SIG-M5 treated with dmso at 0.1 percent for 504 hours (cell line): ENCODE measurements around the gene AATK.
A peak's percentile ranks its signal among the peaks of the same experiment; 100 is the strongest.

Source experiments
- DNase-seq: peaks from one replicate; lab custom pipeline; 2025; ENCODE audit not compliant: unreplicated experiment; lab: John Stamatoyannopoulos, UW

AATK gene, protein sequence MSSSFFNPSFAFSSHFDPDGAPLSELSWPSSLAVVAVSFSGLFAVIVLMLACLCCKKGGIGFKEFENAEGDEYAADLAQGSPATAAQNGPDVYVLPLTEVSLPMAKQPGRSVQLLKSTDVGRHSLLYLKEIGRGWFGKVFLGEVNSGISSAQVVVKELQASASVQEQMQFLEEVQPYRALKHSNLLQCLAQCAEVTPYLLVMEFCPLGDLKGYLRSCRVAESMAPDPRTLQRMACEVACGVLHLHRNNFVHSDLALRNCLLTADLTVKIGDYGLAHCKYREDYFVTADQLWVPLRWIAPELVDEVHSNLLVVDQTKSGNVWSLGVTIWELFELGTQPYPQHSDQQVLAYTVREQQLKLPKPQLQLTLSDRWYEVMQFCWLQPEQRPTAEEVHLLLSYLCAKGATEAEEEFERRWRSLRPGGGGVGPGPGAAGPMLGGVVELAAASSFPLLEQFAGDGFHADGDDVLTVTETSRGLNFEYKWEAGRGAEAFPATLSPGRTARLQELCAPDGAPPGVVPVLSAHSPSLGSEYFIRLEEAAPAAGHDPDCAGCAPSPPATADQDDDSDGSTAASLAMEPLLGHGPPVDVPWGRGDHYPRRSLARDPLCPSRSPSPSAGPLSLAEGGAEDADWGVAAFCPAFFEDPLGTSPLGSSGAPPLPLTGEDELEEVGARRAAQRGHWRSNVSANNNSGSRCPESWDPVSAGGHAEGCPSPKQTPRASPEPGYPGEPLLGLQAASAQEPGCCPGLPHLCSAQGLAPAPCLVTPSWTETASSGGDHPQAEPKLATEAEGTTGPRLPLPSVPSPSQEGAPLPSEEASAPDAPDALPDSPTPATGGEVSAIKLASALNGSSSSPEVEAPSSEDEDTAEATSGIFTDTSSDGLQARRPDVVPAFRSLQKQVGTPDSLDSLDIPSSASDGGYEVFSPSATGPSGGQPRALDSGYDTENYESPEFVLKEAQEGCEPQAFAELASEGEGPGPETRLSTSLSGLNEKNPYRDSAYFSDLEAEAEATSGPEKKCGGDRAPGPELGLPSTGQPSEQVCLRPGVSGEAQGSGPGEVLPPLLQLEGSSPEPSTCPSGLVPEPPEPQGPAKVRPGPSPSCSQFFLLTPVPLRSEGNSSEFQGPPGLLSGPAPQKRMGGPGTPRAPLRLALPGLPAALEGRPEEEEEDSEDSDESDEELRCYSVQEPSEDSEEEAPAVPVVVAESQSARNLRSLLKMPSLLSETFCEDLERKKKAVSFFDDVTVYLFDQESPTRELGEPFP (N-terminal part only)

DNA sequence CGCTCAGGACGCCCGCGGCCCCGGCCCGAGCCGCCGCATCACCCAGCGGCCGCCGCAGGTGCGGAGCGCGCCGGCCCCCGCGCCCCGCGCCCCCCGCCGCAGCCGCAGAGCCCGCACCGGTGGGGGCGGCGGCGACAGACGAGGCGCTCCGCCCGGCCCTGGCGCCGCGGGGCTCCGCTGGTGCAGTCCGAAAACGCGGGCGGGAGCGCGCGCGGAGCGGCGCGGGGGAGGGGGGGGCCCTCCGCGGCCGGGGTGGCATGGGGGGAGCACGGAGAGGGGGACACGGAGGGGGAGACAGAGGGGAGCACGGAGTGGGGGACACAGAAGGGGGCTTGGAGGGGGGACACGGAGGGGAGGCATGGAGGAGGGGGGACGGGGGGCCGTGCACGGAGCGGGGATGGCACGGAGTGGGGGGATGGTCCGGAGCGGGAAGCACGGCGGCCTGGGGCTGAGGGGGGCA lies at the start of gene AATK:
Gene AATK (minus strand): TSS at position 189 of the 460 bp plus-strand sequence. CDS start 229 bp downstream, outside the sequence.
- DNase-seq, result no peak

DNA sequence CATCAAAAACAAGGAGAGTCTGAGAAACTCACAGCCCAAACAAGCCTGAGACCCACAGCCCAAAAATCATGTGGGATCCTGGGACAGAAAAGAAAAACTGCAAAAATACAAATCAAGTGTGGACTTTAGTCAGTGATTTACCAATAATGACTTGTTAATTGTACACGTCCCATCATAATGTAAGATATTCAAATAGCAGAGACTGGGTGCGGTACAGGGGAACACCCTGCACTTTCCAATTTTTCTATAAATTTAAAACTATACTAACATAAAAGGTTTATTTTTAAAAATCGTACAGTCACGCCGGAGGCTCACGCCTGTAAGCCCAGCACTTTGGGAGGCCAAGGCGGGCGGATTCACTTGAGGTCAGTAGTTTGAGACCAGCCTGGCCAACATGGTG lies 48.0 kb upstream of the AATK start:
- DNase-seq, result no peak

DNA sequence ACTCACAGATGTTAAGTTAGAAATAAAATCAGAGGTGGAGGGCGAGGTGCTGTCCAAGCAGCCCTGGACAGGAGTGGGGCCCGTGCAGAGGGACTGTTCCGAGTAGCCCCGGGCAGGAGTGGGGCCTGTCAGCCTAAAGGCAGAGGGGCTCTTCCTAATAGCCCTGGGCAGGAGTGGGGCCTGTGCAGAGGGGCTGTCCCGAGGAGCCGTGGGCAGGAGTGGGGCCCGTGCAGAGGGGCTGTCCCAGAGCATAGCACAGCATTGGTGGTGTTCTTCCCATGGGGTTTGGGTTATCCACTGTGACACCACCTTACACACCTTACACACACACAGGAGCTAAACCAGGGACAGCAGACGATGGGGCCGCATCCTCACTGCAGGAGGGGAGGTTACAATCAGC lies 46.3 kb upstream of the AATK start:
- DNase-seq, result no peak

DNA sequence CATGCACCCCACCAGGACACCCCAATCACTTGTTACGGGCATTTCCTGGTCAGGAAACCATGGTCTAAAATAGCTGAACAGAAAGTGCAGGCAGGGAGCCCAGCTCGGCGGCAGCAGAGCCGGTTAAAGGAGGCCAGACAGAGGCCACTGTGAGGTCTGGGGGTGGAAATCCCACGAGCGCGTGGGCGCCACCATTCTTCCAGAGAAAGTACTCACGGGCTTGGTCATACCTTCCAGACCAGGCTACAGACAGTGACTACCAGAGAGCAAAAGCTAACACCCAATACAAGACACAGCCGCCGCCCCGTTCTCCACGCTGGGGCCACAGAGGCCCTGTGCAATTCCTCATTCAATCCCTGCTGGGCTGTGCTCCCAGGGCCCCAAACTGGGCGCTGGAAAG lies 44.8 kb upstream of the AATK start:
- no peak for DNase-seq

DNA sequence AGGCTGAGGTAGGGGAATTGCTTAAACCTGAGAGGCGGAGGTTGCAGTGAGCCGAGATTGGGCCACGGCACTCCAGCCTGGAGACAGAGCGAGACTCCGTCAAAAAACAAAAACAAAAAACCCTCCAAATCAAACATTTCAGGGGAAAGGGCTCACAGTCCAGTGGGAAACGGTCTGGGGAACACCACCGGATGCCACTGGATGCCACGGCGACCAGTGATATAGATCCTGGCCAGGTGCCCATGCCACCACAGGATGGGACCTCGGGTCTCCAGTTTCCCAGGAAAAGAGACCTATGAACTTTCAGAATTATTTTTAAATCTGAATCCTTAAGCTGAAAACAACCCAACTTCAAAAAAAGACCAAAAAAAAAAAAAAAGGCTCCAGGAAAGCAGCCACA lies 44.4 kb upstream of the AATK start:
- no peak for DNase-seq

DNA sequence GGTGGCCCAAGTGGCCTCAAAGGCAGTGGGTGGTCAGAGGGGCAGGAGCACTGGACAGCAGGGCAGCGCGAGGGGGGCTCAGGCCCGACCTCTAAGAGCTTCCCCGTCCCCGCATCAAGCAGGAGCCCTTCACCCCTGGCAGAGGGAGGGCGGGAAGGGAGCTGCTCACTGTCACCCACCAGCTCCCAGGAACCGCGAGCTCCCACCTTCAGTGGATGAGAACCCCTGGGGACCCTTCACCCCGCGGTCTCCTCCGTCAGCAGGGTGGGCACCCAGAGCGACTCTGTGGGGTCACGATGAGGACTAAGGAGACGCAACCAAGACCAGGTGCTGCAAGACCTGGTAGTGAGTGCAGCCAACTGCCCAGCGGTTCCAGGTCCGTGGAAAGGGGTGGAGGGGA lies 43.1 kb upstream of the AATK start:
- no peak for DNase-seq

DNA sequence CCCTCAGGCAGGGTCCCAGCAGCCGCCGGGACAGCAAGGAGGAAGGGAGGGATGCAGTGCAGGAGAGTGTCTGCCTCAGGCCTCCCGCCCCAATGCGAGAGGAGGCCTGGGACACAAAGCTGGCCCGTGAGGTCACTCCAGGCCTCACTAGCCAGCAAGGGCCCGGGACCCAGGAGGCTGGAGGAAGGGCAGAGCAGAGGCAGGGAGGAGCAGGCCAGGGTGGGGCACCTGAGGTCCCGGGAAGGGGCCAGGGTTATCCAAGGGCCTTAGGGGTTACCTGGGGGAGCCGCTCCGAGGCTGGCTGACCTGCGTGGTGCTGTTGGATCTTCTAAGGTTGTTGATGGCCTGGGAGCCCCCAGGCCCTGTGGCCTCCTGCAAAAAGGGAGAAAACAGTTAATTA lies 42.6 kb upstream of the AATK start:
- no peak for DNase-seq

DNA sequence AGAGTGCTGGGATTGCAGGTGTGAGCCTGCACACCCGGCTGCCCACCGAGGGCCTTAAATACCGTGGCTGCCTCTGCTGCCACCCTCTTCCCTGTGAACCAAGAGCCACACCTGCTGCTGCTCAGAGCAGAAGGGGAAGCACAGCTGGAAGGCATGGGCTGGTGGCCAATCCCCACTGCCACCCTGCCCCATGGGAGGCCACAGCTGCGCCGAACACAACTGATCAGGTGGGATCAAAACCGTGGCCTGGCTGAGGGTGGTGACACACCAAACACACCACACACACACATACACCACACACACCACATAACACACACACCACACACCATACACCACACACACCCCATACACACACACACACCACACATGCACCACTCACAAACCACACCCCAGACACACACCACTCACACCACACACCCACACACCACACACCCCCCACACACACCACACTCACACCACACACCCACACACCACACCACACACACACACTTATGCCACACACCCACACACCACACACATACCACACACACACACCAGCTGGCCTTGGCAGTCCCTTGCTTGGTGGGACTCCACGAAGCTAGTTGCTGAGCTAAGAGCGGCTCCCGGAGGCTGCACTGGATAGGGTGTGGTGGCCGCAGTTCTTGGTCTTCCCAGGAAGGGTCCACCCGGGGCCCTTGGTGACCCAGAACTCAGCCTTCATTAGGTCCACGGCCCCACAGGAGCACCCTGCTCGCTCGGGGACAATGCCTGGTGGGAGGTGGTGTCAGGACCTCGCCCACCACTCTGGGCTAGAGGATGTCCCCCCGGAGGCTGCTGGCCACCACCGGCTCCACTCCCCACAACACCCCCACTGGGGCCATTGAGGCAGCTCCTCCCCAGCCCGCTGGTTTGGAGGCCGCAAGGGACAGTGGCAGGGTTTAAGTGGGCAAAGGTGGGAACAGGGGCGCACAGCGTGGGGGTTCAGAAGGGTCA lies 41.9 kb upstream of the AATK start:
- no peak for DNase-seq

DNA sequence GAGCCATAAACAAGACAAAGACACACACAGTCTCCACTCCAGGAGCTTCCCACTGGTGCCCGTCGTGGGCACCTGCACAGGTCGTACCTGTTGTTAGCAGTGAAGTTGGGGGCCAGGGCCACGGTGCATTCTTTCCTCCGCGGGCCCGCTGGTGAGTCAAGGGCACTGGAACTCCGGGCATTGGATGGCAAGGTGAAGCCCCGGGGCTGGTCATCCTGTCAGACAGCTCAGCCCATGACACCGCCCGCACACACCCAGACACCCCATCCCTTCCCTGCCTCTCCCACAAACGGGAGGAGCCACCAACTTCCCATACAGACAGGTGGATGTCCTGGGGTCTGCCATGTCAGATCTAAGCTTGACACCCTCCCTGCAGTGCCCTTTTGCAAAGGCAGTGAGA lies 40.6 kb upstream of the AATK start:
- DNase-seq, result no peak

DNA sequence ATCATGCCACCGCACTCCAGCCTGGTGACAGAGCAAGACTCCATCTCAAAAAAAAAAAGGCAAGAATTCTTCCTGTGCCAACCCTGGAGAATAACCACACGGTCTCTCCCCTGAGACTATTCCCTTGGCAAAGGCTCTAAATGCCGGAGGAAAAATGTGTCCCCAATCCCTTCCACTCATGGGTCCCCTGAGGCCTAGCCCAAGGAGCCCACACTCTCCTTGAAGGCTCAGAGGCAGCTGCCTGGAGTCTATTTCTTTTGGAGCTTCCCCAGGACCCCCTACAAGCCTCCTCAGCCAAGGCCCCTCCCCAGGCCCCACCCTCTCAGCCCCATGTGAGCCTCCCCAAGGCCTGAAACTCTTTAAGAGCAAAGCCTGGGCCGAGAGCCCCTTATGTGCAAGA lies 40.1 kb upstream of the AATK start:
- no peak for DNase-seq

DNA sequence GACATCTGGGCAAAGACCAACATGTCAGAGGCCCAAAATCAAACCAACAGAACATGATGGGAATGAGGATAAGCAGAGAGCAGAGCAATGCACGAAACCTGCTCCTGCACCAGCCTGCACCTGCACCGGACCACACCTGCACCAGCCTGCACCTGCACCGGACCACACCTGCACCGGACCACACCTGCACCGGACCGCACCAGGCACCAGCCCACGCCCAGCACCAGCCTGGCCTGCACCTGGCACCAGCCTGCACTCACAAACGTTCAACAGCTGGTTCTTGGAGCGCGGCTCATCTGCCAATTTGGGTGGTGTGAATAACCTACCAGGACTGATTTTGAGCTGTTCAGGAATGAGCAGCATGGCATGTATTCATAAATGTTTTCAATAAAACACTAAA lies 38.6 kb upstream of the AATK start:
- DNase-seq, result no peak

DNA sequence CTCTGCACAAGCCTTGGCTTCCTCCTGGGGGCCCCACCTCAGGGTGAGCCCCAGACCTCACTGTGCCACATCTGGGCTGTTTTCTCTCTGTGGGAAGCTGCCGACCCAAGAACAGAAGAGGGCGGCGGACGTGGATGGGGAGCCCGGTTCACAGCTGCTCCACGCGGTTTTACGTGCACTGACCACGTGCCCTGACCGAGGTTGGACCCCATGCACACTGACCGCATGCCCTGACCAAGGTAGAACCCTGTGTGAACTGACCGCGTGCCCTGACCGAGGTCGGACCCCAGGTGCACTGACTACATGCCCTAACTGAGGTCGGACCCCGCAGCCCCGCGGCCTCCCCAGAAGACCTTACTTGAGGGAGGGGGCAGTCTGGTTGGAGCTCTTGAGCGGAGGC lies 37.1 kb upstream of the AATK start:
- DNase-seq, result no peak

DNA sequence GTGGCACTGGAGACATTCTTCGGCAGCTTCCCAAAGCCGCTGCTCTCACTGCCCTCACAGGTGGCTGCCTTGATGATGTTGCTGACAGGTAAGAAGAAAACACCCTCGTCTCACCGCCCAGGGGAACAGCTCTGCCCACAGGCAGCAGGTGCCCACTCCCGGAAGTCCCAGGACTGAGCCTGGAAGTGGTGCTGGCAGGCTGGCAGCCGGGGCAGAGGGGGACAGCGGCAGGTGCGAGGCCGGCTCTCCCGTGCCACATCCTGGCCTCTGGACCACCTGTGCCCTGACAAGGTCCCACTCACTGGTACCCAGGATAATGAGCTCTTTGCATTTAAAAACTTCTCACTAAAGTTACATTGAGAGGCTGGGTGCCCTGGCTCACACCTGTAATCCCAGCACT lies 36.3 kb upstream of the AATK start:
- DNase-seq, result no peak

DNA sequence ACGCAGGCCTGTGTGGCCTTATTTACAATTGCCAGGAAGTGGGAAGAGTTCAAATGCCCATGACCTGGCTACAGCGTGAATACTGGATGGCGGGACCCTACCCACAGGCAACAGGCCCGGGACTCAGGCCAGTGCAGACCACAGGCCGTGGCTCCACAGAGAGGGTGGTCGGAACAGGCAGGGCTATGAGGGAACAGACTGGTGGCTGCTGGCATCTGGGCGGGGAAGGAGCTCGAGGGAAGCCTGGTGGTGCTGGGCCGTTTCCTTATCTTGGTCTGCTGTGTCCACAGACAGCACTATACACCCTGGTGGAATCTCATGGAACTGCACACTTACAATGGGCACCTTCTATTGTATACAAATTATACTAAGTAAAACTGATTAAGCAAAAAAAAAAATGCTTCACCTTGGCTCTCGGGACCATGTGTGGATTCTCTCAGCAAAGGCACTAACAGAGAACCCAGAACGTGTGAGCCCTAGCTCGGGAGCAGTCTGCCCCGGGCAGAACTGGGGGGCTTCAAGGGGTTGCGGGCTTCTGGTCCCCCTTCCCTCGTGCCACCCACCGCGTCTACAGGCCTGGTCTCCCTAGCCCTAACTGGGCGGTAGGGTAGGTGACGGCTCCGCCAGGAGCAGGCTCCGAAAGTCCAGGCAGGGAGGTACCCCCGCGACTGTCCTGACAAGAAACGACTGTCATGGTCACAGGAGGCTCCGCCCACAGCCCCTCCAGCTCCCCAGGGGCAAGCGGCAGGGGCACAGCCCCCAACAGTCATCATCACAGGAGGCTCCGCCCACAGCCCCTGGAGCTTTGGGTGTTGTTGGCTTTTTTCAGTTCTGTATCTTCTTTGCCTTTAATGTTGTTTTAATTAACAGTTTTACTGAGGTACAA lies 34.9 kb upstream of the AATK start:
- DNase-seq, result peak; percentile 75

DNA sequence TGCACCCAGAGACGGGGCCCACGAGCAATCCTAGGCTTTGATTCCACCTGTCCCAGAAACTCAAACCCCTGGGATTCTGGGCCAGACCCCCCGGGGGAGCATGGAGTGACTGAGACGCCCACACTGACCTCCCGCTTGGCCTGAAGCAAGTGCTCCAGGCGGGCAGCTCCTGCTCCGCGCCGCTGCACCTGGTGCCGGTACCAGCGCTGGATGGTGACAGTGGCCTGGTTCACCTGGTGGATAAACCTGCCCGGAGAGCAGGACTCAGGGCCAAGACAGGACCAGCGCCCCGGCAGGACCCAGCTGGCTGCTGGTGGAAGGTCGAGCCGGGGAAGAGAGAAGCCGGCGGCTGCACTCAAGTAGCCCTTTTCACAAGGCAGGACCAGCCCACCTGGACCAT lies 34.2 kb upstream of the AATK start:
- DNase-seq, result no peak

DNA sequence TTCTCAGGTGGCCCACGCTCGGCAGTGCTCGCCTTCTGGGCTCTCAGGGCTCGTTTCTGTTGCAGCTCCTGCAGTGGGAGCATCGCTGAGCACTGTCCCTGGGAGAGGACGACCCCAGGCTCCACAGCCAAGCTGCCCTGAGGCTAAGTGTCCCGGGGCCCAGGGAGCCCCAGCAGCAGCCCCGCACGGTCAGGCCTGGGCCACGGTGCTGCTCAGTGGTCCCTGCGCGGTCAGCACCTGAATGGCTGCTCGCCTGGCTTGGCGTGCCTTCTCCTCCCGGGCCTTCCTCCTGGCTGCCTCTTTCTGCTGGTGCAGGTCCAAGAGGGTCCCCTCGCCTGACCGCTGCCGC lies 33.4 kb upstream of the AATK start:
- no peak for DNase-seq

DNA sequence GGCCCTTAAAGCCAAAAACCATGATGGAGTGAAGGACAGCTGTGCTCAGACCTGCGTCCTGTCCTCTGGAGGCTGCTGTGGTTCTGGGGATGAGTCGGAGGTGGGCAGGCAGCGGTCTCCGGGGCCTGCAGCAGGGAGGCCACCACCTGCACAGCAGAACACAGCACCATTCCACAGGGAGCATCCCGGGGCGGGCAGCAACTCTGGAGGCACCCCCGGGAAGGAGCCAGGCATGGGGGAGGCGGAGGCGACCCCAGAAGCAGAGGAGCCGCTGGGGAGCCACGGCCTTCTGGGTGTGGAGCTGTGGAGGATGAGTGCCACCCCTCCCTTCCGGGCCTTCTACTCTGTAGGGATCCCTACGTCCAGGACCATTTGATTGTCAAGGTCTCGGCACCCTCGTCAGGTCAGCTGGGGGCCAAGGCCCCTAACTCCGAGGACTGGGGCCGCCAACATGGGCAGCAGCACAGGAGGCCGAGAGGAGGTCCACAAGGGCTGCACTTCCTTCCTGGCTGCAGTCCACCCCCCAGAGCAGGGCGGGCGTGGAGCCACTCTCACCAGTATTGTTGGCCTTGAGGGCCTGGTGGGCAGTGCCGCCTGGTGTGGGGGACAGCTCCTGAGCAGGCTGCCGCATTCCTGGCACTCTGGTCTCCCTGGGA lies 32.9 kb upstream of the AATK start:
- no peak for DNase-seq

DNA sequence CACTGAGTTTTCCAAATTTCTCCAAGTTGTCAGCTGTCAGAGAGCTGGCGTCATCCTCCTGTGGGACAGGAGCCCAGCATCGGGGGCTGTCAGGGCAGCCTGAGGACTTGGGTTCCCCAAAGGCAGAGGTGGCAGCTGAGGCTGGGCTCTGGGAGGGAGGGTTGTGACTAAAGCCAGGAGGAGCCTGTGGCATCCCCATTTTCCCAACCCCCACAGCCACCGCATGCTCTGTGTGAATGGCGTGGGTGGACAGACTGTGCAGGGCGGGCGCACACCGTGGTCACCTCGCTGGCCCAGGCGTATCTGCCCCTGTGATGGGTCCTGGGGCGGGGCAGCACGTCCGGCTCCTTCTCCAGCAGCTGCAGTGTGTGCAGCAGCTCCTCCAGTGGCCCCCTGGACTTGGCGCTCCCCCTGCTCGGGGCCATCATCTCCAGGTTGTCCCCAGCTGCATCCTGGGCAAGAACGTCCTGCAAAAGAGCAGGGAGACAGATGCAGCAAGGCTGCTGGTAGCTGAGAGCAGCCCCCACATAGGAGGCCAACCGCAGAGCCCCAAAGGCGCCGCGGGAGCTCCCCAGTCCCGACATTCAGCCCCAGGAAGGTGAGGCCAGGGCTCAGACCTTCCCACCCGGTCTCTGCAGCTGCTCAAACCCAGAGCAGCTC lies 31.9 kb upstream of the AATK start:
- no peak for DNase-seq
